ENCODE measurements around the gene IL18RAP.

The IL18RAP gene

DNA sequence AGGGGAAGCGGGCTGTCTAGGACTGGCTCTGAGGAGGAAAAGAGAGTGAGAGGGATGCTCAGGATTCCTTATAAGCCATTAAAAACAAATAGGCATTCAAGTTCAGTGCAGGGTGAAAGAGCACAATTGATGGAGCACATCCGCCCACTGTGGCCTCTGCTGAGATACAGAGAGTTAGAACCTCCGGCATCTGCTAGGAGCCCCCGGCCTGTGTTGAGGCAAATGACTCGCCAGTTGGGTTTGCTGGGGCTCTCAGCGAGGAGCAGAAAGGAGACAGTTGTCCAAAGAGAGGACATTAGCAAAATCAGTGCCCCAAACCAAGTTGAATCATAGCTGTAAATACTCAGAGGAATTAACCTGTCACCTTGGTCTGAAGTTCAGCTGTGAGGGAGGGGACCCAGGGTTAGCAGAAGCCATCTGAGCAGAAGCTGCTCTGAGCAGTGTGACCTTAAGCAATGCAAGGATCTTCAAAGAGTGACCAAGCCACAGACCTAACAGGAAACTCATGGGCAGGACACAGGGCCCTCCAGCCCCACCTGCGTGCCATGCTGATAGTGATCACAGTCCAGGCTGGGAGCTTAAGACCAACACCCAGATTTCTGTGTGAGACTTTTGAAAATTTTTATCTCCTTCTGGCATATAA lies 23.3 kb upstream of the IL18RAP start:
- H3K36me3 ChIP-seq (ENCODE audit: insufficient read depth, low read depth, low read length) = no peaks in the 10 kb centered on the region
- no peak overlapping the region for H3K27ac ChIP-seq (ENCODE audit: low read length)
- H3K27me3 ChIP-seq (ENCODE audit: insufficient read depth, low read length) = no peaks in the 10 kb centered on the region
- no peak overlapping the region for H3K9ac ChIP-seq (ENCODE audit: low read depth, low read length)
- H3K4me3 ChIP-seq (ENCODE audit: low read length) = no peak overlapping the region
- H3K4me1 ChIP-seq (ENCODE audit: insufficient read depth, low read length) = no peaks in the 10 kb centered on the region
- H3K9me3 ChIP-seq (ENCODE audit: insufficient read depth, low read depth, low read length) = no peaks in the 10 kb centered on the region

DNA sequence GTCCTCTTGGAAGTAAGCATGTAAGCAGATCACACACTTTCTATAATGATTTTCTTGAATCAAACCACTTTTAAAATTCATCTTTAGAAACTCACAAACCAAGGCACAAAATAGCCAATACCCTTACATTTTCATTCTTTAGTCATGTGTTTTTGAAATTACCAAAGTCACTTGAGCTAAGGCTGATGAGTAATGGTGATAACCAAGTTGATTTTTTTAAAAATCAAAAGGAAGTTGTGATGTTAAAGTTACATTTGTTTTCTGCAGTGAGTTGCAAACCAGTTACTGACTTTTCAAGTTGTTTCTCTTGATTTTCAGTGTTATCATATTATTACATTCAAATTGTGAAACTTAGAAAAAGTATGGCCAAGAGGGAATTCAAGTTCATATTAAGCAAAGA lies 21.5 kb upstream of the IL18RAP start:
- H3K27me3 ChIP-seq (ENCODE audit: insufficient read depth, low read length) = no peaks in the 10 kb centered on the region

DNA sequence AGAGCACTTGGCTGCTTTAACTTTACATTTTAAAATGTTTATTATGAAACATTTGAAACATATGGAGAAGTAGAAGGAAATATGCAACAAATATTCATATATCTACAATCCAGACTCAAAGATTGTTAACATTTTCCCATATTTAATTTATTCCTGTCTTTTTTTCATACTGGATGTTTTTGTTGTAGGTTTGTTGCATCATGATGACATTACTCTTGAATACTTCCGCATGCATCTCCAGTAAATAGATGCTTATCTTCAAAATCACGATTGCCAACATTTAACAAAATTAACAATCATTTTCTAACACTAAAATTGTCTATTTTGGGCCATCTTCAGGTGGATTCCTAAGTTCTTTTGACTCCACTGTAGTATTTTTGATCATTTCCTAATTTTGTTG lies 21.1 kb upstream of the IL18RAP start:
- no peak overlapping the region for H3K27ac ChIP-seq (ENCODE audit: low read length)
- H3K36me3 ChIP-seq (ENCODE audit: insufficient read depth, low read depth, low read length) = no peaks in the 10 kb centered on the region
- no peaks in the 10 kb centered on the region for H3K27me3 ChIP-seq (ENCODE audit: insufficient read depth, low read length)
- no peak overlapping the region for H3K9ac ChIP-seq (ENCODE audit: low read depth, low read length)
- H3K9me3 ChIP-seq (ENCODE audit: insufficient read depth, low read depth, low read length) = no peaks in the 10 kb centered on the region
- no peaks in the 10 kb centered on the region for H3K4me1 ChIP-seq (ENCODE audit: insufficient read depth, low read length)
- H3K4me3 ChIP-seq (ENCODE audit: low read length) = no peak overlapping the region

More for the DNA sequence above, 21.5 kb upstream of the IL18RAP start:
- H3K9ac ChIP-seq (ENCODE audit: low read depth, low read length) = no peak overlapping the region
- no peaks in the 10 kb centered on the region for H3K9me3 ChIP-seq (ENCODE audit: insufficient read depth, low read depth, low read length)
- no peaks in the 10 kb centered on the region for H3K4me1 ChIP-seq (ENCODE audit: insufficient read depth, low read length)
- H3K36me3 ChIP-seq (ENCODE audit: insufficient read depth, low read depth, low read length) = no peaks in the 10 kb centered on the region
- H3K4me3 ChIP-seq (ENCODE audit: low read length) = no peak overlapping the region
- no peak overlapping the region for H3K27ac ChIP-seq (ENCODE audit: low read length)

DNA sequence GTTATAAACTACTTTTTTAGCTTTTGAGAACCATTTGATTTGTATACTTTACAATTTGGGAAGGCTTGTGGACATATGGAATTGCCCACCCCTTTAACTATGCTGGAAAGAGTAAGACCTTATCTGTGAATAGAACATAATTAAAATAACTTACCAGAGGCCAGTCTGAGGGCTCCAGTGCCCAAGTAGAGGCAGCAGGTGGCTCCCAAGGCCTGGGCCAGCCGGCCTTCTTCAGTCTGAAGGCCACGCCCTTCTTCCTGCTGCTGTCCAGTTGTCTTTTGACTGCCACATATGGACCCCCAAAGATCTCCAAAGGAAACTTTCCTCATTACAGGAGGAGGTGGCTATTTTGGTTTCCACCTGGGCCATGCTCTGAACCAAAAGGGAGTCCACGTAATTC lies 12.0 kb upstream of the IL18RAP start:
- Histone ChIP-seq H3K27ac (ENCODE audit: low read length) (no peak overlapping the region), H3K27me3 (ENCODE audit: insufficient read depth, low read length) (no peaks in the 10 kb centered on the region), H3K4me3 (ENCODE audit: low read length) (no peak overlapping the region), H3K9ac (ENCODE audit: low read depth, low read length) (no peak overlapping the region), H3K36me3 (ENCODE audit: insufficient read depth, low read depth, low read length) (no peaks in the 10 kb centered on the region), H3K4me1 (ENCODE audit: insufficient read depth, low read length) (no peaks in the 10 kb centered on the region), H3K9me3 (ENCODE audit: insufficient read depth, low read depth, low read length) (peaks cover 40% of the 10 kb centered on the region; the same call in 1 of the 2 replicates)

DNA sequence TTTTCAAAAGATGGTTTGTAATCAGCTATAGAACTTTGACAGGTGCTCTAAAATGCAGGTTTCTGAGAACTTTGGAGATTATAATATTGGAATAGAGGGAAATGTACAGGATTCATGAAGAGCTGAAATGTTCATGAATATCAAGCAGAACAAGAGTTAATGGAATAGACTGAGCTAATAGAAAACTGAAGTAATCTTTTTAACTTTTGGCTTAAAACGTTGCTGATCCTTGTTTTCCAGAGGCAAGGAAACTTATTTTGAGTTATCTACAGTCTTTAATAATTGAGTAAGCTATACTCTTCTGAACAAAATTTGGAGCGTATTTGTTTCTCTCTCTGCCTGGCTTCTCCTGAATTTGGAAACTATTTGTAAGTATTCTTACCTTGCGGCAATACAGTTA lies 10.8 kb upstream of the IL18RAP start:
- Histone ChIP-seq H3K27ac (ENCODE audit: low read length) (no peak overlapping the region), H3K4me3 (ENCODE audit: low read length) (no peak overlapping the region), H3K4me1 (ENCODE audit: insufficient read depth, low read length) (no peaks in the 10 kb centered on the region), H3K36me3 (ENCODE audit: insufficient read depth, low read depth, low read length) (no peaks in the 10 kb centered on the region), H3K9ac (ENCODE audit: low read depth, low read length) (no peak overlapping the region), H3K27me3 (ENCODE audit: insufficient read depth, low read length) (no peaks in the 10 kb centered on the region), H3K9me3 (ENCODE audit: insufficient read depth, low read depth, low read length) (peaks cover 40% of the 10 kb centered on the region; the same call in 1 of the 2 replicates)

DNA sequence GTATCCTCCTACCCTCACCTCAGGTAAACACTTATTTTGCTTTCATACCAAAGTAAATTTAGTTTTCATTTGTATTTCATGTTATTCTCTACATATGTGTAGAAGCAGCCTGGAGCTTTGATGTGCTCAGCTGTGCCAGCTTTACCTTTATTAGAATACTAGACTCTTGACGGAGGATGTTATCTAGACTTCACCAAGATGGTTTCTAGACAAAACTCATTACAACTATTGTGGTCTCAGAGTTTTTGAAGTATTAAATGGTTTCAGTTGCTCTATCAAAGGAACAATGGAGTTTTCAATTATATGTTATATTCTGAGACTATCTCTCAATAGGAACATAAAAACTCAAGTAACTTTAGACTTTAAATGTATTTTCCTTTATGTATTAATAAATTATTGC lies 5.0 kb upstream of the IL18RAP start:
- Histone ChIP-seq H3K4me1 (ENCODE audit: insufficient read depth, low read length) (no peaks in the 10 kb centered on the region), H3K4me3 (ENCODE audit: low read length) (no peak overlapping the region), H3K9me3 (ENCODE audit: insufficient read depth, low read depth, low read length) (peaks cover 16% of the 10 kb centered on the region; the same call in 1 of the 2 replicates), H3K27ac (ENCODE audit: low read length) (no peak overlapping the region), H3K9ac (ENCODE audit: low read depth, low read length) (no peak overlapping the region), H3K36me3 (ENCODE audit: insufficient read depth, low read depth, low read length) (no peaks in the 10 kb centered on the region), H3K27me3 (ENCODE audit: insufficient read depth, low read length) (no peaks in the 10 kb centered on the region; the same call in 1 of the 2 replicates)

DNA sequence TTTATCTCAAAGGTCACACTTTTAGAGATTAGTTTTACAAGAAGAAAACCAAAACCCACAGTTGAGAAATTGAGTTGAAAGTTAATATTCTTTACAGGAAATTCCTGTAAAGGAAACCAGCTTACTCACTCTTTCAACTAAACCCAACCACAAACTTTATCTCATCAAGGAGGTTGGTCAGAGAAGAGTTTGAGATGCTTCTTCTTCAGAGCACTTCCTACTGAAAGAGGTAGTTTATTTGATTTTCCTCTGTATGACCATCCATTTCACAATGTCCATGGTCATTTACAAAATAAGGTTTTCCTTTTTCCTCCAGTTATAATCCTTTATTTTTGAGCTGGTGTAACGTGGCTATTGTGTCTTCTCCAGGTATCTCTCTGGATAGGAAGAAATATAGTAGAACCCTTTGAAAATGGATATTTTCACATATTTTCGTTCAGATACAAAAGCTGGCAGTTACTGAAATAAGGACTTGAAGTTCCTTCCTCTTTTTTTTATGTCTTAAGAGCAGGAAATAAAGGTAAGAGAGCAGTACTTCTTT lies 4.5 kb upstream of the IL18RAP start:
- Histone ChIP-seq H3K9ac (ENCODE audit: low read depth, low read length) (no peak overlapping the region), H3K27me3 (ENCODE audit: insufficient read depth, low read length) (no peaks in the 10 kb centered on the region; the same call in 1 of the 2 replicates), H3K27ac (ENCODE audit: low read length) (no peak overlapping the region), H3K4me1 (ENCODE audit: insufficient read depth, low read length) (no peaks in the 10 kb centered on the region), H3K36me3 (ENCODE audit: insufficient read depth, low read depth, low read length) (no peaks in the 10 kb centered on the region), H3K9me3 (ENCODE audit: insufficient read depth, low read depth, low read length) (peaks cover 11% of the 10 kb centered on the region; the same call in 1 of the 2 replicates), H3K4me3 (ENCODE audit: low read length) (no peak overlapping the region)

DNA sequence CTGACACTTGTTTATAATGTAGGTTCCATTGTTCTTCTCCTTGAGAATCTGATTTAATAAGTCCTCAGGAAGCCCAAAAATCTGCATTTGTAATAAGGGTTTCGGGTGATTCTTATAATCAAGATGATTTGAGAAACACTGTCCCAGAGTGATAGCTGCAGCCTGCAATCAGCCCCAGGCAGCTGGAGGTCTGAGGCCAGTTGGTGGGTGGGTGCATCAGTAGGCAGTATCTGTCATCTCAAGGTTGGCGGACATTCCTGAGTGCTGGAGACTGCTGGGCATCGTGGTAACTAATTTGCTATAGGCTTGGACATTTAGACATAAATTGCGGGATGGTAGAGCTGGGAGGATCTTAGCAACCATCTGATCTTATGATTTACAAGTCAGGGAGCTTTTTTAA lies 2.7 kb upstream of the IL18RAP start:
- Histone ChIP-seq H3K4me1 (ENCODE audit: insufficient read depth, low read length) (no peaks in the 10 kb centered on the region), H3K9ac (ENCODE audit: low read depth, low read length) (no peak overlapping the region), H3K9me3 (ENCODE audit: insufficient read depth, low read depth, low read length) (peaks cover 5% of the 10 kb centered on the region; the same call in 1 of the 2 replicates), H3K4me3 (ENCODE audit: low read length) (no peak overlapping the region), H3K36me3 (ENCODE audit: insufficient read depth, low read depth, low read length) (no peaks in the 10 kb centered on the region), H3K27me3 (ENCODE audit: insufficient read depth, low read length) (no peaks in the 10 kb centered on the region; the same call in 1 of the 2 replicates), H3K27ac (ENCODE audit: low read length) (no peak overlapping the region)

DNA sequence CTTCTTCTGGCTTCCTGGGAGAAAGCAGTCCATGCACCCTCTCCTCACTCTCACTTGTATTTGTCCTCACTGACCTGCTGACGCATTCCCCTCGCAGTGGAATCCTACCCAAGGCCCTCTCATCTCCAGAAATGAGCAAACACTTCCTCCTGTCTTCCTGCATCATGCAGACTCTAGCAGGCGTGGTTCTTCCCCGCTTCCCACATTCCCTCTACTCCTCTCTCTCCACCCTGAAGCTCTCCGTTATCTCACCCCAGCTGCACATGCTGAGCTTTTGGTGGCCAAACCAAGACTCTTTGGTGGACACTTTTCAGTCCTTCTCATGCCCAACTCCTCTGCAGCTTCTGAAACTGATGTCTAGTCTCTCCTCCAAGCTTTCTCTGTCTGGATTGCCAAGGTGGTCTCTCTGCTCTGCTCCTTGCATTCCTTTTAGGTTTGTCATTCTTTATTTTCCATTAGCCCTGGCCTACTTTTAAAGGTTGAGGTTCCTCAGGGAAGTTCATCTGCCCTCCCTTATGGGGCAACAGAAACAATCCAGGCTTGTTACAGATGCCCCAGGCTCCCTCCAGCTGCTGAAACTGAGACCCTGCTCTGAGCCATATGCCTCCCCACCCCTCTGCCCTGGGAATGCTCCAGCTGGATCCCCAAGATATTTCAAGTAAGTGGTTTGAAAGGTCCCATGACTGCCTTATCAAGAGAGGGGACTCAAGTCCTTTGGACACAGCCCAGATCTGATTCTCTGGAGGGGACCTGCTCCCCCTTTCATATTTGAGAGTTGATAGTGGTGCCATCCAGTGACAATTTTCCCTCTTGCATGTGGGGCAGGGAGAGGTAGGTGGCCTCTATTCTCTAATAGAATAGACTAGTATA lies 835 bp upstream of the IL18RAP start:
- H3K27me3 ChIP-seq (ENCODE audit: insufficient read depth, low read length) = no peaks in the 10 kb centered on the region; the same call in 1 of the 2 replicates
- no peak overlapping the region for H3K9ac ChIP-seq (ENCODE audit: low read depth, low read length)
- no peaks in the 10 kb centered on the region for H3K9me3 ChIP-seq (ENCODE audit: insufficient read depth, low read depth, low read length)
- no peak overlapping the region for H3K4me3 ChIP-seq (ENCODE audit: low read length)
- no peak overlapping the region for H3K27ac ChIP-seq (ENCODE audit: low read length)
- H3K36me3 ChIP-seq (ENCODE audit: insufficient read depth, low read depth, low read length) = no peaks in the 10 kb centered on the region
- H3K4me1 ChIP-seq (ENCODE audit: insufficient read depth, low read length) = no peaks in the 10 kb centered on the region

DNA sequence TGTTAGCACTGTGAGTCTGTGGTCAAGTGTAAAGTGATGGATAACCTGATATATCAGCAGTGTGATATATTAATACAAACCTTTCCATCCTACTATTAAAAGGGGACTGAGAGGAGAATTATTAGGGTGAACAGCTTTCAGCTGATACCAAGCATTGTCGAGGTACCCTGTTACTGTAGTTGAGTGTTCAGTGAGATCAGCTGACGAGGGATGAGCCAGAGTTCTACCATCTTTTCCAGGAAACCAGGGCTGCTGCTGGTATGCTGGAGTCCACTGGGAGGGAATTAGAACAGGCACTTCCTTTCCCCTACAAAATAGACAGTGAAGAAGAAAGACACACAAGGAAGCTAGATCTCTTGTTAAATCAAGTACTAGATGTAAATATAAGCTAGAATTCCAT lies 408 bp downstream of the IL18RAP start:
- Histone ChIP-seq H3K4me1 (ENCODE audit: insufficient read depth, low read length) (no peaks in the 10 kb centered on the region), H3K9me3 (ENCODE audit: insufficient read depth, low read depth, low read length) (no peaks in the 10 kb centered on the region), H3K4me3 (ENCODE audit: low read length) (no peak overlapping the region), H3K36me3 (ENCODE audit: insufficient read depth, low read depth, low read length) (no peaks in the 10 kb centered on the region), H3K9ac (ENCODE audit: low read depth, low read length) (no peak overlapping the region), H3K27me3 (ENCODE audit: insufficient read depth, low read length) (no peaks in the 10 kb centered on the region; the same call in 1 of the 2 replicates), H3K27ac (ENCODE audit: low read length) (no peak overlapping the region)

DNA sequence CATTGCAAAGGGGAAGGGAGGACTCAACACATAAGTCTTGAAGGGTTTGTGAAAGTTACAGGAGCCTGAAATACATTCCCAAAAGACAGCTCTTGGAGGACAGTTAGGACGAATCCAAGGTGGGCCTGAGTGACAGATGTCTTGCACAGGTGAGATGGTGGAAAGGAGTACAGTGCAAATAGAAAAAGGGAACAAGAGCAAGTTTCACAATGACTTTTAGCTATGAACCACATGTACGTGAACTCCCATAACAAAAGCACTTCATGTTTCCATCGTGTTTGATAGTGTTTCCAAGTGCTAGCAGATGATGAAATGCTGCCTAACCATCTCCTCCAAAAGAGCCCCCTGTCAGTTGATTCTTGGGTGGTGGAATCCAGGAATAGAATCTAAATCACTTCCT lies 1.8 kb downstream of the IL18RAP start:
- no peak overlapping the region for H3K27ac ChIP-seq (ENCODE audit: low read length)
- H3K9ac ChIP-seq (ENCODE audit: low read depth, low read length) = no peak overlapping the region
- H3K4me3 ChIP-seq (ENCODE audit: low read length) = no peak overlapping the region
- no peaks in the 10 kb centered on the region for H3K36me3 ChIP-seq (ENCODE audit: insufficient read depth, low read depth, low read length)
- no peaks in the 10 kb centered on the region; the same call in 1 of the 2 replicates for H3K27me3 ChIP-seq (ENCODE audit: insufficient read depth, low read length)
- H3K9me3 ChIP-seq (ENCODE audit: insufficient read depth, low read depth, low read length) = no peaks in the 10 kb centered on the region
- no peaks in the 10 kb centered on the region for H3K4me1 ChIP-seq (ENCODE audit: insufficient read depth, low read length)
